Gastrocnemius medialis (tissue), 4 donors: ENCODE results near the gene NPAS3. TPM values are rescaled to one million over a fixed set of nuclear protein-coding genes. Genes with fewer than 3 reads are reported as not detected.

Experiments
- ATAC-seq, 2 donors: fragments of 150-250 bp; one replicate each; pipeline ENCODE4 v1.9.1; 2016
- DNase-seq, 2 donors: peaks; one replicate each; pipeline ENCODE4 v3.0.0-alpha.2; 2019
- H3K27ac ChIP-seq, 4 donors: fragments of 200-600 bp; sonication (generic); 1 replicate in 1 of 4; 2 replicates in 3 of 4; pipeline ENCODE4 v1.5.1; 2016 to 2018; ENCODE audit warnings: mild to moderate bottlenecking in 2 of 4, moderate library complexity in 1 of 4
- H3K27me3 ChIP-seq, 3 donors: fragments of 200-600 bp; sonication (generic) in 2 of 3; 1 replicate in 1 of 3; 2 replicates in 2 of 3; pipeline versions ENCODE4 v1.5.1 to v1.6.0; 2016 to 2019; ENCODE audit warnings: mild to moderate bottlenecking in 1 of 3, moderate library complexity in 1 of 3
- H3K36me3 ChIP-seq, 2 donors: fragments of 200-600 bp; sonication (generic) in 1 of 2; one replicate each; pipeline ENCODE4 v1.5.1; 2017 to 2018
- H3K4me1 ChIP-seq, 2 donors: fragments of 200-600 bp; sonication (generic) in 1 of 2; one replicate each; pipeline ENCODE4 v1.5.1; 2016 to 2017; ENCODE audit warnings: mild to moderate bottlenecking in 2 of 2
- H3K4me3 ChIP-seq, 4 donors: fragments of 200-600 bp; sonication (generic) in 3 of 4; 1 replicate in 1 of 4; 2 replicates in 3 of 4; pipeline ENCODE4 v1.5.1; 2016 to 2019; ENCODE audit warnings: mild to moderate bottlenecking in 2 of 4
- H3K9me3 ChIP-seq, 3 donors: fragments of 200-600 bp; sonication (generic) in 2 of 3; 1 replicate in 1 of 3; 2 replicates in 2 of 3; pipeline ENCODE4 v1.5.1; 2016 to 2019
- CTCF ChIP-seq, 5 experiments: fragments of 450-650 bp in 3 of 5; fragments of 200-600 bp in 2 of 5; sonication (generic) in 2 of 5; IDR thresholded peaks in 4 of 5; conservative IDR thresholded peaks in 1 of 5; 1 replicate in 4 of 5; 2 replicates in 1 of 5; pipeline ENCODE4 v1.5.1; 2016 to 2019; ENCODE audit warnings: antibody characterized with exemption in 5 of 5, mild to moderate bottlenecking in 3 of 5, moderate library complexity in 3 of 5
- POLR2A ChIP-seq, 2 donors: fragments of 450-650 bp; IDR thresholded peaks; one replicate each; pipeline ENCODE4 v1.6.1; 2017; ENCODE audit warnings: antibody characterized with exemption in 2 of 2, mild to moderate bottlenecking in 2 of 2, moderate library complexity in 2 of 2
- in situ Hi-C, 4 donors: fragments of 200-750 bp; cut with MboI; loops; one replicate each; pipeline versions ENCODE4 v1.15.0 to v1.8.0; 2017; ENCODE audit warnings: low sequenced_read_pairs in 4 of 4
- intact Hi-C: fragments of 100-400 bp; cut with DNase I; formaldehyde crosslinking; loops from one replicate; pipeline ENCODE4 v1.15.1; 2023; ENCODE audit warnings: low total_unique reads
- total RNA-seq, 4 donors: library from RNA; depleted of rRNA; stranded (reverse); fragments of >200 nt; gene quantifications; one replicate each; pipeline versions ENCODE4 v1.1.0 to v1.2.3, GENCODE V29; 2016

Gene NPAS3
- total RNA-seq, 4 donors from 2014 or later, result 0.82 to 1.00 TPM; not detected in 2

- in situ Hi-C loops (no loop called here), intact Hi-C loops (no loop called here)
- Histone ChIP-seq H3K4me3 (no peak overlapping the region), H3K27ac (no peak overlapping the region), H3K9me3 (no peaks in the 10 kb centered on the region), H3K36me3 (no peaks in the 10 kb centered on the region), H3K4me1 (no peaks in the 10 kb centered on the region), H3K27me3 (no peaks in the 10 kb centered on the region)
- no peak for DNase-seq
- no peak for ATAC-seq
- TF ChIP-seq POLR2A (IDR thresholded peaks at IDR 0.05) (no peak), CTCF (IDR thresholded peaks at IDR 0.05 in 4 of 5, conservative IDR thresholded peaks at IDR 0.05 in 1 of 5) (no peak)
Observed at GRCh38 chr14:33691907-33692306, 753.2 kb downstream of the NPAS3 start.

- Histone ChIP-seq H3K4me3 (no peak overlapping the region), H3K4me1 (no peaks in the 10 kb centered on the region), H3K27ac (no peak overlapping the region), H3K27me3 (no peaks in the 10 kb centered on the region), H3K36me3 (no peaks in the 10 kb centered on the region), H3K9me3 (no peaks in the 10 kb centered on the region)
- TF ChIP-seq CTCF (IDR thresholded peaks at IDR 0.05 in 4 of 5, conservative IDR thresholded peaks at IDR 0.05 in 1 of 5) (no peak), POLR2A (IDR thresholded peaks at IDR 0.05) (no peak)
- in situ Hi-C loops, result no loop called here
- ATAC-seq (no peak), DNase-seq (no peak)
- intact Hi-C loops, result no loop called here
Observed at GRCh38 chr14:33692762-33693161, 754.1 kb downstream of the NPAS3 start.

GRCh38 chr14:33693237-33693636, 754.6 kb downstream of the NPAS3 start:
- intact Hi-C loops, result no loop called here
- H3K4me1 ChIP-seq, result no peaks in the 10 kb centered on the region
- no peaks in the 10 kb centered on the region for H3K27me3 ChIP-seq
- no peak overlapping the region for H3K27ac ChIP-seq
- DNase-seq (no peak), ATAC-seq (no peak)
- TF ChIP-seq POLR2A (IDR thresholded peaks at IDR 0.05) (no peak), CTCF (IDR thresholded peaks at IDR 0.05 in 4 of 5, conservative IDR thresholded peaks at IDR 0.05 in 1 of 5) (no peak)
- in situ Hi-C loops, result no loop called here
- no peaks in the 10 kb centered on the region for H3K36me3 ChIP-seq
- H3K9me3 ChIP-seq, result no peaks in the 10 kb centered on the region
- H3K4me3 ChIP-seq, result no peak overlapping the region

GRCh38 chr14:33696165-33696564, 757.5 kb downstream of the NPAS3 start:
- DNase-seq, result no peak
- Histone ChIP-seq H3K4me3 (no peak overlapping the region), H3K27me3 (no peaks in the 10 kb centered on the region), H3K4me1 (no peaks in the 10 kb centered on the region), H3K27ac (no peak overlapping the region), H3K36me3 (no peaks in the 10 kb centered on the region), H3K9me3 (no peaks in the 10 kb centered on the region)
- no peak for TF ChIP-seq POLR2A (IDR thresholded peaks at IDR 0.05)
- no peak for TF ChIP-seq CTCF (IDR thresholded peaks at IDR 0.05 in 4 of 5, conservative IDR thresholded peaks at IDR 0.05 in 1 of 5)
- intact Hi-C loops (no loop called here), in situ Hi-C loops (no loop called here)
- no peak for ATAC-seq

GRCh38 chr14:33699300-33699983, 760.8 kb downstream of the NPAS3 start:
- DNase-seq (no peak), ATAC-seq (no peak)
- Histone ChIP-seq H3K9me3 (no peaks in the 10 kb centered on the region), H3K36me3 (no peaks in the 10 kb centered on the region), H3K27me3 (no peaks in the 10 kb centered on the region), H3K27ac (no peak overlapping the region), H3K4me1 (no peaks in the 10 kb centered on the region), H3K4me3 (no peak overlapping the region)
- in situ Hi-C loops (no loop called here), intact Hi-C loops (no loop called here)
- TF ChIP-seq POLR2A (IDR thresholded peaks at IDR 0.05) (no peak), CTCF (IDR thresholded peaks at IDR 0.05 in 4 of 5, conservative IDR thresholded peaks at IDR 0.05 in 1 of 5) (no peak)
